Measurements from ENCODE around the gene KRTAP2-4. TPM values are rescaled to one million over a fixed set of nuclear protein-coding genes. Genes with fewer than 3 reads are reported as not detected.
"Not testable (repeated sequence)": the region's sequence is repeated elsewhere in the genome, so short reads cannot be mapped to it uniquely, and the experiment has no call there.

Gene KRTAP2-4
- total RNA-seq, 4 donors from 2014 or later: not detected

DNA sequence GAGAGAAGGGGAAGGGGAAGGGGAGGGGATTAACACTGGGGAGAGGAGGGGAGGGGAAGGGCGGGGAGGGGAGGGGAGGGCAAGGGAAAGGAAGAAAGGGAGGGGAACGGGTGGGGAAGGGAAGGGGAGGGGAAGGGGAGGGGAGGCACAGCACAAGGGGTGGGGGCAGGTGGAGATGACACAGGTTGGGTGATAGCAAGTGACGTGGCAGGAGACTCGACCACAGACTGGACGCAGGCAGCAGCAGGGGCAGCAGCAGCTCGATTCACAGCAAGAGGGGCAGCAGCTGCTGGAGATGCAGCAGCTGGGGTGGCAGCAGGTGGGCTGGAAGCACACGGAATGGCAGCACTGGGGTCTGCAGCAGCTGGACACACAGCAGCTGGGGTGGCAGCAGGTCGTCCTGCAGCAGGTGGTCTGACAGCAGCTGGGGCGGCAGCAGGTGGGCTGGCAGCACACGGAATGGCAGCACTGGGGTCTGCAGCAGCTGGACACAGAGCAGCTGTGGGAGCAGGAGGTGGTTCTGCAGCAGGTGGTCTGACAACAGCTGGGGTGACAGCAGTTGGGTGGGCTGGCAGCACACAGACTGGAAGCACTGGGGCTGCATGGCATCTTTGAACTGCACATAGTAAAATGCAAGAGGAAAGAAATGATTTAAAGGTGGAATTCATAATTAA, 36.0 kb upstream of the KRTAP2-4 start, which contains the start of gene KRTAP4-16:
Gene KRTAP4-16, minus strand, starts transcription at position 624 of the 674 bp plus-strand sequence. Its CDS starts 0 bp downstream, at position 624.
- no peak for DNase-seq (ENCODE audit: low spot score)
- TF ChIP-seq, protein P1, sequence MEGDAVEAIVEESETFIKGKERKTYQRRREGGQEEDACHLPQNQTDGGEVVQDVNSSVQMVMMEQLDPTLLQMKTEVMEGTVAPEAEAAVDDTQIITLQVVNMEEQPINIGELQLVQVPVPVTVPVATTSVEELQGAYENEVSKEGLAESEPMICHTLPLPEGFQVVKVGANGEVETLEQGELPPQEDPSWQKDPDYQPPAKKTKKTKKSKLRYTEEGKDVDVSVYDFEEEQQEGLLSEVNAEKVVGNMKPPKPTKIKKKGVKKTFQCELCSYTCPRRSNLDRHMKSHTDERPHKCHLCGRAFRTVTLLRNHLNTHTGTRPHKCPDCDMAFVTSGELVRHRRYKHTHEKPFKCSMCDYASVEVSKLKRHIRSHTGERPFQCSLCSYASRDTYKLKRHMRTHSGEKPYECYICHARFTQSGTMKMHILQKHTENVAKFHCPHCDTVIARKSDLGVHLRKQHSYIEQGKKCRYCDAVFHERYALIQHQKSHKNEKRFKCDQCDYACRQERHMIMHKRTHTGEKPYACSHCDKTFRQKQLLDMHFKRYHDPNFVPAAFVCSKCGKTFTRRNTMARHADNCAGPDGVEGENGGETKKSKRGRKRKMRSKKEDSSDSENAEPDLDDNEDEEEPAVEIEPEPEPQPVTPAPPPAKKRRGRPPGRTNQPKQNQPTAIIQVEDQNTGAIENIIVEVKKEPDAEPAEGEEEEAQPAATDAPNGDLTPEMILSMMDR (IDR thresholded peaks at IDR 0.05): no peak
- no peak for ATAC-seq (ENCODE audit: low FRiP score)

DNA sequence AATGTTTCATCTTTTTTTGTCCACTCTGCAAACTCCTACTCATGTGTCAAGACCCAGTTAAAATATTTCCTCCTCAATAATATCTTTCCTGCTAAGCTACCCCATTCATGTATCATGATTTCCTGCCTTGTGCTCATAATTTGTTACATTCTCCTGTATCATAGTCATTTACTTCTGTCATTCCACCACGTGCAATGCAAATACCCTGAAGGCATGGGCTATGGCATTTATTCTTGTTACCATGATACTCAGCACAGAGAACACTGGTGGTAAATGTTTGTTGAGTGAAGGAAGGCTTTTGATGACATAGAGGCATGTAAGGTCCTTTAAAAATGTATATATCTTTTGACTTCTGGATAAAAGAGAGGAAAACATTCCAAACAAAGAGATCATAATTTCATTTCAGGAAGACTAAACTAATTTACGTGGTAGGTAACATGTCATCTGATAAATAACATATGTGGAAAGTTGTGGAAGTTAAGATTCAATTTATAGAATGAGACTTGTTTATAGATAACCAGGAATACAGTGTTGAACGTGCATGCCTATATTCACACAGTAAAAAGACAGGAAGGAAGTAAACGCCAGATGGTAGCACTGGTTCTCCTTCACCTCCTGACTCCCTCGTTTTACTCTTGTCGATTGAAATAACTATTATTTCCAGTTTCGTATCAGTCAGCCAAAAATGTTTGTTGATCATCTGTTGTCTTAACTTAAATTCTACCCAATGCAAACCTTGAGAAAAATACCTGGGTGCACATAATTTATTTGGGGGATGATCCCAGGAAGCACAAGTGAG, 34.2 kb upstream of the KRTAP2-4 start:
- not testable (repeated sequence) for ATAC-seq (ENCODE audit: low FRiP score)

DNA sequence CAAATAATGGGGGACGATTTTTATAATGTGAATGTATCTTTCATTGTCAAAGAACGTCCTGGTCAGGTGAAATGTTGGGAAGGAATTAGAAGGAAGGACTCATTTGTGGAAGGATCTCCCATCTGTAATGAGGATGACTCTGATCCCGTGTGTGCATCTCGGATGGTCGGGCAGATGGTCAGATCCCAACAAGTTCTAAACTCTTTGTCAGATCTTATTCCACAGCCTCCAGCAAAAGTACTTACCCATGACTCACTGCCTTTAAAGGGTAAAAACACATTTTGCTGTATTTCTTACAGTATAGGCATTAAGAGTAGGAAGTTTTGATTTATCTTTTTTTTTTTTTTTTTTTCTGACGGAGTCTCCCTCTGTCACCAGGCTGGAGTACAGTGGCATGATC, 32.8 kb upstream of the KRTAP2-4 start:
- TF ChIP-seq, protein P1 (IDR thresholded peaks at IDR 0.05): no peak
- ATAC-seq (ENCODE audit: low FRiP score) (no peak), DNase-seq (ENCODE audit: low spot score) (no peak)

More for the DNA sequence above, 34.2 kb upstream of the KRTAP2-4 start:
- DNase-seq (ENCODE audit: low spot score): not testable (repeated sequence)

DNA sequence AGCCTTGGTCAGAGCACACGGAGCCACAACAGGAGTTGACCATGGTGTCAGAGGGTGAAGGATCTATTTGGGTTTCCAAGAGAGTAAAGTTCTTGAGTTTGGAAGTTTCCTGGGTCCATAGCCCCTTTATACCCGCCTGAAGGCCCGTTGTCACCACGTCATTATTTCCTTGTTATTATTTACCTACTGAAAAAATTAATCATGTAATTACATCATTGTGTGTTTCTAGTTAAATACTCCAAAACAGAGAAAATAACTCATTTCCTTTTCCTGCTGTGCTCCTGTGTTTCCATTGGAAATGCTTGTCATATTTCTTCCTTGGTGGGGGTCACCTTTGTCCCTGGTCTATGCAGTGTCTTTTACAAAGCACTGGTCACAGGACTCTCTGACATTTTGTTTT, 32.4 kb upstream of the KRTAP2-4 start, which contains the start of gene KRTAP4-8:
Gene KRTAP4-8, minus strand, starts transcription at position 101 of the 400 bp plus-strand sequence. Its CDS starts 58 bp downstream, at position 43.
- TF ChIP-seq, protein P1 (IDR thresholded peaks at IDR 0.05): no peak

DNA sequence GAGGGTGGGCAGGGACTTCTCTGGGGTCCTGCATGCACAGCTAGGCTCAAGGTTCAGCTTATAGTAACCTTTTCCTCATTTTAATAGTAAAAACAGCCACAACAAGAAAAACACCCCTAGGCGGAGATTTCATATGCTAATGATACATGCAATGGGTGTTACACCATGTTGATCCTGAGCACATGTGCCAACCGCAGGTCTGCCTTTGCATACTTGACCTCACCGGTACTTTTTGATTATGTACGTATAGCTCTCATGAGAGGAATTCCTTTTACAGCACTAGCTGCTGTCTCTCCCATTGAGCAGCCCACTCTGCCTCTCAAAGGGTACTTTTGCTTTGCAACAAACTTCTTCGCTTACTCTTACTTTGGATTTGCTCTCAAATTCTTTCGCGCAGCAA, 30.4 kb upstream of the KRTAP2-4 start:
- TF ChIP-seq, protein P1 (IDR thresholded peaks at IDR 0.05): no peak
- DNase-seq (ENCODE audit: low spot score): no peak
- no peak for ATAC-seq (ENCODE audit: low FRiP score)

More for the DNA sequence above, 32.4 kb upstream of the KRTAP2-4 start, which contains the start of gene KRTAP4-8:
- ATAC-seq (ENCODE audit: low FRiP score): no peak
- no peak for DNase-seq (ENCODE audit: low spot score)

DNA sequence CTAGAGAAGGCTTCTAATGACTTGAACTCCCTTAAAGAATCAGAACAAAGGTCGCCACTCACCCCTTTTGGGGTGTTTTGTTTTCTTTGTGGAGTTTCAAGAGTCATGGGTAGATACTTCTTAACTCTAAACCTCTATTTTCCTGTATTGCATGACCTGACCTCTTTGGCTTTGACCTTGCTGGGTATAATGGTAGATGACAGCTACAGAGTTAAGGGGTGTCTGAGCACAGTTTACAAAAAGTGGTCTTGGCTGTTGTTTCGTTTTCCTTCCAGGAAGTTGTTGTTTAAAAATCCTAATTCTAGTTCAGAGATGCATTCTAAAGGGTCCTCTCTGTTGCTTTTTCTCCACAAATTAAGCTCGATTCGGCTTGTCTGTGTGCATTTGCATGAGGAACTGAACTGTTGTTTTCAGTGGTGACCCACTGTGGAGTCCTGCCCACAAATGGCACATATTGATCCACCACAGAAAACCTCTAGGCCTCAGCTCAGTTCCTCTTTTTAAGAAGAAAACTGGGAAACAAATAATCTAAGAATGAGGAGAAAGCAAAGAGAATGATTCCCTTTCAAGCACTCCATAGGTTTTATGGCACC, 23.2 kb upstream of the KRTAP2-4 start:
- not testable (repeated sequence) for DNase-seq (ENCODE audit: low spot score); ATAC-seq (ENCODE audit: low FRiP score)

DNA sequence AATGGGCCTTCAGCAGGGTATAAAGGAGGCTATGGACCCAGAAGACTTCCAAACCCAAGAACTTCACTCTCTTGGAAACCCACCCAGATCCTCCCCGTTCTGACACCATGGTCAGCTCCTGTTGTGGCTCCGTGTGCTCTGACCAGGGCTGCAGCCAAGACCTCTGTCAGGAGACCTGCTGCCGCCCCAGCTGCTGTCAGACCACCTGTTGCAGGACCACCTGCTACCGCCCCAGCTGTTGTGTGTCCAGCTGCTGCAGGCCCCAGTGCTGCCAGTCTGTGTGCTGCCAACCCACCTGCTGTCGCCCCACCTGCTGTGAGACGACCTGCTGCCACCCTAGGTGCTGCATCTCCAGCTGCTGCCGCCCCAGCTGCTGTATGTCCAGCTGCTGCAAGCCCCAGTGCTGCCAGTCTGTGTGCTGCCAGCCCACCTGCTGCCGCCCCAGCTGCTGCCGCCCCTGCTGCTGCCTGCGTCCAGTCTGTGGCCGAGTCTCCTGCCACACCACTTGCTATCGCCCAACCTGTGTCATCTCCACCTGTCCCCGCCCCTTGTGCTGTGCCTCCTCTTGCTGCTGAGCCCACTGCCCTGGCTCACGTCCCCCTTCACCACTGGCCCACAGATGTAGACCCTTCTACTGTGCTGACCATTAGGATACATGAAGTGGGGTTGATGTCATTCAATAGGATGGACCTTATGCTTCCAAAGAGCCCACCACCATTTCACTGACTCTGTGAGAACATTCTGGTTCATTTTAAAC, 18.6 kb upstream of the KRTAP2-4 start, which contains the start of gene KRTAP4-7:
Gene KRTAP4-7, plus strand, starts transcription at position 51 of the 757 bp plus-strand sequence. Its CDS starts 57 bp downstream, at position 108.
- not testable (repeated sequence) for ATAC-seq (ENCODE audit: low FRiP score); DNase-seq (ENCODE audit: low spot score)

DNA sequence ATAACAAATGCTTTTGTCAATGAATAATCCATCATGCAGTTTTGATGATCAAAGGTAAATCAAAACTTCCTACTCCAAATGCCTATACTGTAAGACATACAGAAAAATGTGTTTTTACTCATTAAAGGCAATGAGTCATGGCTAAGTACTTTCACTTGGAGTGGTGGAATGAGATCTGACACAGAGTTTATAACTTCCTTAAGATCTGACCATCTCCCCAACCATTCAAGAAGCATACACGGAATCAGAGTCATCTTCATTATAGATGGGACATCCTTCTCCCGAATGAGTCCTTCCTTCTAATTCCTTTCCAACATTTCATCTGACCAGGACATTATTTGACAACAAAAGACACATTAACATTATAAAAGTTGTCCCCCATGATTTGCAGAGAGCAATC, 17.7 kb upstream of the KRTAP2-4 start:
- ATAC-seq (ENCODE audit: low FRiP score); DNase-seq (ENCODE audit: low spot score): not testable (repeated sequence)

Data from omental fat pad (tissue), 4 donors.